ENCODE data around the gene SP4. TPM values are rescaled to one million over a fixed set of nuclear protein-coding genes. Genes with fewer than 3 reads are reported as not detected.

SP4 gene
- total and polyA plus RNA-seq, 9 donors = 6.9 to 22.1 (median 17.7) TPM

DNA sequence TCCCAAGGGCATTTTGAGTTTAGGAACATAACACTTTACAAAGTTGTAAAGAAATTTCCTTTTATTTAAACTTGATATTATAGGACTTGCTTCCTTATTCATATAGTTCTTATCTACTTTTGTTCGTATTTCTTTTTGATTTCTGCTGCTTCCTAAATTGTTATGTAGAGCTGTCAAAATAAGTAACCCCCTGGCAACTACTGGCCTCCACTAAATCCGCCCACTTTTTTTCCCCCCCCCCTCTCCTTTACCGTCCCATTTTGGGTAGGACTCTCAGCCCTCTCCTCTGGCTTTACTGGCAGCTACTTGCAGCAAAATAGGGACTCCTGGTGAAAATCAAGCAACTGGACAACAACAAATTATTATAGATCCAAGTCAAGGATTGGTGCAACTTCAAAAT, 1.1 kb downstream of the SP4 start:
- 21 to 34% (median 22%) methylated on average over 3 of the region's 3 CpGs for WGBS, 3 donors
- Histone ChIP-seq H3K4me3 (peak overlapping the region; percentile 57), H3K27ac (peak overlapping the region in 1 of 2 donors; percentile 96), H3K36me3 (no peaks in the 10 kb centered on the region), H3K27me3 (no peaks in the 10 kb centered on the region), H3K9me3 (no peaks in the 10 kb centered on the region), H3K4me1 (ENCODE audit: insufficient read depth) (peaks cover 14% of the 10 kb centered on the region)
- intact Hi-C loops (cut with DNase I) = no loop called here
- TF ChIP-seq, protein P1, sequence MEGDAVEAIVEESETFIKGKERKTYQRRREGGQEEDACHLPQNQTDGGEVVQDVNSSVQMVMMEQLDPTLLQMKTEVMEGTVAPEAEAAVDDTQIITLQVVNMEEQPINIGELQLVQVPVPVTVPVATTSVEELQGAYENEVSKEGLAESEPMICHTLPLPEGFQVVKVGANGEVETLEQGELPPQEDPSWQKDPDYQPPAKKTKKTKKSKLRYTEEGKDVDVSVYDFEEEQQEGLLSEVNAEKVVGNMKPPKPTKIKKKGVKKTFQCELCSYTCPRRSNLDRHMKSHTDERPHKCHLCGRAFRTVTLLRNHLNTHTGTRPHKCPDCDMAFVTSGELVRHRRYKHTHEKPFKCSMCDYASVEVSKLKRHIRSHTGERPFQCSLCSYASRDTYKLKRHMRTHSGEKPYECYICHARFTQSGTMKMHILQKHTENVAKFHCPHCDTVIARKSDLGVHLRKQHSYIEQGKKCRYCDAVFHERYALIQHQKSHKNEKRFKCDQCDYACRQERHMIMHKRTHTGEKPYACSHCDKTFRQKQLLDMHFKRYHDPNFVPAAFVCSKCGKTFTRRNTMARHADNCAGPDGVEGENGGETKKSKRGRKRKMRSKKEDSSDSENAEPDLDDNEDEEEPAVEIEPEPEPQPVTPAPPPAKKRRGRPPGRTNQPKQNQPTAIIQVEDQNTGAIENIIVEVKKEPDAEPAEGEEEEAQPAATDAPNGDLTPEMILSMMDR (IDR thresholded peaks at IDR 0.05) = no peak
- no peak for TF ChIP-seq POLR2A (IDR thresholded peaks at IDR 0.05)
- no peak for TF ChIP-seq EP300 (IDR thresholded peaks at IDR 0.05)
- DNase-seq = no peak

DNA sequence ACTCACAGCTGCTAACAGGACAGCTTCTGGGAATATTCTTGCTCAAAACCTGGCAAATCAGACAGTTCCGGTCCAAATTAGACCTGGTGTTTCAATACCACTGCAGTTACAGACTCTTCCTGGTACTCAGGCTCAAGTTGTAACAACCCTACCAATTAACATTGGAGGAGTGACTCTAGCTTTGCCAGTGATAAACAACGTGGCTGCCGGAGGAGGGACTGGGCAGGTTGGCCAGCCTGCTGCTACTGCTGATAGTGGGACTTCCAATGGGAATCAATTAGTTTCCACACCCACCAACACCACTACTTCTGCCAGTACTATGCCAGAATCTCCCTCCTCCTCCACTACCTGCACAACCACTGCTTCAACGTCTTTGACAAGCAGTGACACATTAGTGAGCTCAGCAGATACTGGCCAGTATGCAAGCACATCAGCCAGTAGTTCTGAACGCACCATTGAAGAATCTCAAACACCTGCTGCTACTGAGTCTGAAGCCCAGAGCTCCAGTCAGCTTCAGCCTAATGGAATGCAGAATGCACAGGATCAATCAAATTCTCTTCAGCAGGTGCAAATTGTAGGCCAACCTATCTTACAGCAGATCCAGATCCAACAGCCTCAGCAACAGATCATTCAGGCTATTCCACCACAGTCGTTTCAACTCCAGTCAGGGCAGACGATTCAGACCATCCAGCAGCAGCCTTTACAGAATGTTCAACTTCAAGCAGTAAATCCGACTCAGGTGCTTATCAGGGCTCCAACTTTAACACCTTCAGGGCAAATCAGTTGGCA, 2.1 kb downstream of the SP4 start:
- Histone ChIP-seq H3K4me3 (no peak overlapping the region), H3K36me3 (no peaks in the 10 kb centered on the region), H3K9me3 (no peaks in the 10 kb centered on the region), H3K4me1 (ENCODE audit: insufficient read depth) (peaks cover 14% of the 10 kb centered on the region), H3K27ac (no peak overlapping the region), H3K27me3 (no peaks in the 10 kb centered on the region)
- 69 to 75% (median 71%) methylated on average over 8 of the region's 8 CpGs for WGBS, 3 donors
- no peak for DNase-seq
- intact Hi-C loops (cut with DNase I) = no loop called here
- TF ChIP-seq, protein P1 (IDR thresholded peaks at IDR 0.05) = no peak
- no peak for TF ChIP-seq POLR2A (IDR thresholded peaks at IDR 0.05)
- TF ChIP-seq EP300 (IDR thresholded peaks at IDR 0.05) = no peak

DNA sequence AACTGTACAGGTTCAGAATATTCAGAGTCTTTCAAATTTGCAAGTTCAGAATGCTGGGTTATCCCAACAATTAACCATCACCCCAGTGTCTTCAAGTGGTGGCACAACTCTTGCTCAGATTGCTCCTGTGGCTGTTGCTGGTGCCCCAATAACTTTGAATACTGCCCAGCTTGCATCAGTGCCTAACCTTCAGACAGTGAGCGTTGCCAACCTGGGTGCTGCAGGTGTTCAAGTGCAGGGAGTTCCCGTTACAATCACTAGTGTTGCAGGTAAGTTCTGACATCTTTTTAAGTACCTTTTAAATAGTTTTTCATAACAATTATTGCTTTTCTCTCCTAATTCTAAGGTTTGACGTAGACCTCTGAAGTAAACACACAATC, 2.7 kb downstream of the SP4 start:
- 85 to 88% (median 86%) methylated on average over 3 of the region's 3 CpGs for WGBS, 3 donors
- no peaks in the 10 kb centered on the region for H3K9me3 ChIP-seq
- no peak overlapping the region for H3K27ac ChIP-seq
- TF ChIP-seq EP300 (IDR thresholded peaks at IDR 0.05) = no peak
- no peak for TF ChIP-seq POLR2A (IDR thresholded peaks at IDR 0.05)
- TF ChIP-seq, protein P1 (IDR thresholded peaks at IDR 0.05) = no peak
- no peaks in the 10 kb centered on the region for H3K36me3 ChIP-seq
- intact Hi-C loops (cut with DNase I) = no loop called here
- H3K27me3 ChIP-seq = no peaks in the 10 kb centered on the region
- DNase-seq = no peak
- no peak overlapping the region for H3K4me3 ChIP-seq
- peaks cover 14% of the 10 kb centered on the region for H3K4me1 ChIP-seq (ENCODE audit: insufficient read depth)

DNA sequence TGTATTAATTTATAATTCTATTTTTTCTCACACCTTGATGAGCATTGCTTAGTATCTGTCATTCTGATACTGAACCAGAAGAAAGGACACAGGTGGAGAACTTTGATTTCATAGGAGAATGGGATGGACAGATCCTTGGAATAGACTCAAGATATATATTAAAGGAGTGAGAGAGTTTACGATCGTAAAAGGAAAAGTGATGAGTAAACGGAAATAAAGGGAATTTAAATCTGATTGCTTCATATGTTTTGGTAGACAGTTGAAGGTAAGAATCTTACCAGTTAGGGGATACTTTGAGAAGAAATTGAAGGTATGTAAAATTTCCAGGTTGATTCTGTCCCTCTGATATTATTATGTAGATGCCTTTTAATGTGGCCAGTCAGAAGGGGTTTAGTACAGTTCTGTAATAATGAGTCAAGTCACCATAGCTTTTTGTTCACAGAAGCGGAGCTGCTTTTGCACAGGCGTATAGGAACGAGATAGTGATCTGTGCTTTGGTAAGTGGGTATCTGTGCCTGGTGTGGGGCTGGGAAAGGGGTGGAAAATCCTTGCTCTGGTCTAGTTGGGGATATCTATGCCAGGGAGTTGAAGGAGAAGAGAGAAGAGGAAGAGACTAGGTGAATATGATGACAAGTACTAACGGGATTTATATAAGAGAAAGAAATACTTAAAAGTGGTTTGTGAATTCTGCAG, 15.4 kb downstream of the SP4 start:
- intact Hi-C loops (cut with DNase I) = no loop called here
- 93 to 99% (median 94%) methylated on average over 7 of the region's 7 CpGs for WGBS, 3 donors
- Histone ChIP-seq H3K27ac (no peak overlapping the region), H3K27me3 (no peaks in the 10 kb centered on the region), H3K36me3 (no peaks in the 10 kb centered on the region), H3K9me3 (no peaks in the 10 kb centered on the region), H3K4me3 (no peak overlapping the region), H3K4me1 (ENCODE audit: insufficient read depth) (peaks cover 3% of the 10 kb centered on the region)
- TF ChIP-seq EP300 (IDR thresholded peaks at IDR 0.05) (no peak), POLR2A (IDR thresholded peaks at IDR 0.05) (no peak)
- TF ChIP-seq, protein P1 (IDR thresholded peaks at IDR 0.05) = no peak
- no peak for DNase-seq

Measured in ovary (tissue), 9 donors.